Glutamatergic neuron (in vitro differentiated cells): ENCODE data around the gene SGF29. TPM values are rescaled to one million over a fixed set of nuclear protein-coding genes. Genes with fewer than 3 reads are reported as not detected.
"Not testable (repeated sequence)": the region's sequence is repeated elsewhere in the genome, so short reads cannot be mapped to it uniquely, and the experiment has no call there.

ENCODE experiments used
- DNase-seq: peaks from one replicate; pipeline ENCODE4 v3.0.0; 2022
- H3K27ac Mint-ChIP-seq: one replicate; pipeline ENCODE4 v1.8.0; 2020; ENCODE audit warnings: mild to moderate bottlenecking, mixed read lengths, inconsistent platforms; ENCODE audit not compliant: unreplicated experiment
- H3K27me3 Mint-ChIP-seq: one replicate; pipeline ENCODE4 v1.8.0; 2020; ENCODE audit warnings: mild to moderate bottlenecking, moderate library complexity, mixed read lengths, inconsistent platforms; ENCODE audit not compliant: unreplicated experiment
- H3K36me3 Mint-ChIP-seq: one replicate; pipeline ENCODE4 v1.8.0; 2020; ENCODE audit warnings: mild to moderate bottlenecking, mixed read lengths, inconsistent platforms; ENCODE audit not compliant: unreplicated experiment
- H3K4me1 Mint-ChIP-seq: one replicate; pipeline ENCODE4 v1.8.0; 2020; ENCODE audit warnings: mild to moderate bottlenecking, low read depth, mixed read lengths, inconsistent platforms; ENCODE audit not compliant: unreplicated experiment
- H3K4me3 Mint-ChIP-seq: one replicate; pipeline ENCODE4 v1.8.0; 2020; ENCODE audit warnings: mild to moderate bottlenecking, mixed read lengths, inconsistent platforms; ENCODE audit not compliant: unreplicated experiment
- H3K9me3 Mint-ChIP-seq: one replicate; pipeline ENCODE4 v1.8.0; 2020; ENCODE audit warnings: mild to moderate bottlenecking, moderate library complexity, mixed read lengths, inconsistent platforms; ENCODE audit not compliant: unreplicated experiment
- total RNA-seq: library from RNA; stranded (reverse); fragmentation: NEBNext Ultra II Directional; extraction: Animal tissue kit (Norgen Biotek cat#: 25700); gene quantifications from one replicate; pipeline ENCODE4 v1.2.1, GENCODE V29; 2021; ENCODE audit not compliant: unreplicated experiment
- TF ChIP-seq, protein P1 (sequence below): fragments of 200-600 bp; sonication (generic); IDR thresholded peaks from one replicate; pipeline ENCODE4 v1.5.0; 2021; ENCODE audit not compliant: partially characterized antibody, unreplicated experiment

The SGF29 gene
- total RNA-seq, 1 donor from 2014 or later, result 29.2 TPM

DNA sequence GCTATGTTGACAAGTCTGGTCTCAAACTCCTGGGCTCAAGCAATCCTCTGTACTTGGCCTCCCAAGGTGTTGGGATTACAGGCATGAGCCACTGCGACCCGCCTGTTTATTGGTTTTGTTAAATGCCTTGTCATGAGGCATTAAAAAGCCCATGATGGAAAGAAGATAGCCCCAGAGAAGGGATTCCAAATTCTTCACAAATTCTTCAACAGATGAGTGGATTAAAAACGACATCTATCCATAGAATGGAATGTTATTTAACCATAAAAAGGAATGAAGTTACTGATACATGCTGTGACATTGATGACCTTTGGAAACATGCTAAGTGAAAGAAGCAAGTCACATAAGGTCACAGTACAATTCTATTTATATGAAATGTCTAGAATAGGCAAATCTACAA lies 4.7 kb downstream of the SGF29 start:
- no peak overlapping the region for H3K27ac Mint-ChIP-seq
- H3K4me3 Mint-ChIP-seq, result no peak overlapping the region
- DNase-seq, result no peak
- TF ChIP-seq, protein P1, sequence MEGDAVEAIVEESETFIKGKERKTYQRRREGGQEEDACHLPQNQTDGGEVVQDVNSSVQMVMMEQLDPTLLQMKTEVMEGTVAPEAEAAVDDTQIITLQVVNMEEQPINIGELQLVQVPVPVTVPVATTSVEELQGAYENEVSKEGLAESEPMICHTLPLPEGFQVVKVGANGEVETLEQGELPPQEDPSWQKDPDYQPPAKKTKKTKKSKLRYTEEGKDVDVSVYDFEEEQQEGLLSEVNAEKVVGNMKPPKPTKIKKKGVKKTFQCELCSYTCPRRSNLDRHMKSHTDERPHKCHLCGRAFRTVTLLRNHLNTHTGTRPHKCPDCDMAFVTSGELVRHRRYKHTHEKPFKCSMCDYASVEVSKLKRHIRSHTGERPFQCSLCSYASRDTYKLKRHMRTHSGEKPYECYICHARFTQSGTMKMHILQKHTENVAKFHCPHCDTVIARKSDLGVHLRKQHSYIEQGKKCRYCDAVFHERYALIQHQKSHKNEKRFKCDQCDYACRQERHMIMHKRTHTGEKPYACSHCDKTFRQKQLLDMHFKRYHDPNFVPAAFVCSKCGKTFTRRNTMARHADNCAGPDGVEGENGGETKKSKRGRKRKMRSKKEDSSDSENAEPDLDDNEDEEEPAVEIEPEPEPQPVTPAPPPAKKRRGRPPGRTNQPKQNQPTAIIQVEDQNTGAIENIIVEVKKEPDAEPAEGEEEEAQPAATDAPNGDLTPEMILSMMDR, result no peak
- peaks cover 5% of the 10 kb centered on the region for H3K36me3 Mint-ChIP-seq
- H3K4me1 Mint-ChIP-seq, result no peaks in the 10 kb centered on the region
- no peaks in the 10 kb centered on the region for H3K9me3 Mint-ChIP-seq
- H3K27me3 Mint-ChIP-seq, result peaks cover 3% of the 10 kb centered on the region

DNA sequence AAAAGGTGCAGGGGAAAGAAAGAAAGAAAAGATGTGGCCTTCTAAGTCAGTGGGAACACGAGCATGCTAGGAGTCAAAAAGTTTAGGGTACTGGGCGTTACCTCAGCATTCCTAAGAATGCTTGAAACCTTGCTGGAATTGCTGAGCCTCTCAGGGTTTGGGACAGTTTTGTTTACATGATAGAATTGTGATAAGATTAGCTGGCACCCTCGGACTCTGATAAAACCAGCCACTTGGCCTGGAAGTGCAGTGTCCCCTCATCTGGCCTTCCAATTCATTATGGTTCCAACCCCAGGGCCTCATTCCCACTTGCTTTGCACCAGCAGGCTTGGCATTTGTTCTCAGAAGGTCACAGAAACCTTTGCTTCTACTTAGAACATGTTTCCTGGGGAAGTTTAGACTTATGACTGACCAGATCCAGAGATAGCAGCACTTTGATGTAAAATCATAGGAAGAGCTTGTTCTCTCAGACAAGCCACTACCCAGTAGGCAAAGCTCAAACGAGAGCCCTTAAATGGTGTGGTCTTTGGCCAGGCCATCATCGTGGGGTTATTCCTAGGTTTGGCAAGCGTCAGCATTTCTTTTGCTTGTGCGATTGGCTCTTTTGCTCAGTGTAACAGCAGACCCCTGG lies 8.0 kb downstream of the SGF29 start:
- Mint-ChIP-seq H3K4me3 (no peak overlapping the region), H3K4me1 (no peaks in the 10 kb centered on the region), H3K9me3 (peaks cover 1% of the 10 kb centered on the region), H3K27me3 (peaks cover 3% of the 10 kb centered on the region), H3K27ac (no peak overlapping the region), H3K36me3 (peaks cover 9% of the 10 kb centered on the region)
- DNase-seq, result no peak
- TF ChIP-seq, protein P1, result no peak

DNA sequence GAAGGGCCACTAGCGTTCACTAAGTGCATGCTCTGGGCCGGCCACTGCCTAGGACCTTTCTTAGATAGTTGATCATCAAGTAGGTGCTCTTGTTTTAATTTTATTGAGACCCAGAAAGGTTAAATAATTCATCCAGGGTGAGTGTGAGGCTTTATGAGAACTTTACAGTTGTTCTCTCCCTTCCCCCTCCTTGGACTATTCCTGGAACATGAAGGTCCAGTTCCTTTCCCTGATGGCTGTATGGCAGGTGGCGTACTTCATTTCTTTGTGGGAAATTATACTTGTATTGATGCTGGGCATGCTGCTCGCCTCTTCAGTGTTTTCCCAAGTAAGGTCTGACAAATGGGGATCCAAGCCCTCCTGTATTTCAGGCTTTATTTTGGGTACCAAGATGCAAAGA lies 8.5 kb downstream of the SGF29 start:
- TF ChIP-seq, protein P1, result no peak
- Mint-ChIP-seq H3K4me3 (no peak overlapping the region), H3K9me3 (peaks cover 1% of the 10 kb centered on the region), H3K4me1 (no peaks in the 10 kb centered on the region), H3K27ac (no peak overlapping the region), H3K36me3 (peaks cover 11% of the 10 kb centered on the region), H3K27me3 (peaks cover 3% of the 10 kb centered on the region)
- no peak for DNase-seq

DNA sequence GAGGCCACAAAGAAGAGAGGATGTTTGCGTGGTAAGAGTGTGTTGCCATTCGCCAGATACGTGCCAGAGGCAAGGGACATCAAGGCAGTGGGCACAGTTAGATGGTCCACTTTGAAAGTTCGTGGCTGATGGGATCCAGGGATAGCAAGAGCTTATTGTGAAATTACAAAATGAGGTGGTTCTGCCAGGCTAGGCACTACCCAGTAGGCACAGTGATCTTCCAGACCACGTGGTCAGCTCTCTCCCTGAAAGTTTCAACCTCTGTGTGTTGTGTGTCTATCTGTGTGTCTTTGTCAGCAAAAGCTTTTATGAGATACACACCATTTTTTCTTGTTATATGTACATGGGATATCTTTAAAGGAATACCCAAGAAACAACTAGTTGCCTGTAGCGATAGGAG lies 9.5 kb downstream of the SGF29 start:
- DNase-seq, result no peak
- Mint-ChIP-seq H3K36me3 (peaks cover 16% of the 10 kb centered on the region), H3K4me1 (no peaks in the 10 kb centered on the region), H3K4me3 (no peak overlapping the region), H3K9me3 (peaks cover 1% of the 10 kb centered on the region), H3K27me3 (peaks cover 3% of the 10 kb centered on the region), H3K27ac (no peak overlapping the region)
- TF ChIP-seq, protein P1, result no peak

DNA sequence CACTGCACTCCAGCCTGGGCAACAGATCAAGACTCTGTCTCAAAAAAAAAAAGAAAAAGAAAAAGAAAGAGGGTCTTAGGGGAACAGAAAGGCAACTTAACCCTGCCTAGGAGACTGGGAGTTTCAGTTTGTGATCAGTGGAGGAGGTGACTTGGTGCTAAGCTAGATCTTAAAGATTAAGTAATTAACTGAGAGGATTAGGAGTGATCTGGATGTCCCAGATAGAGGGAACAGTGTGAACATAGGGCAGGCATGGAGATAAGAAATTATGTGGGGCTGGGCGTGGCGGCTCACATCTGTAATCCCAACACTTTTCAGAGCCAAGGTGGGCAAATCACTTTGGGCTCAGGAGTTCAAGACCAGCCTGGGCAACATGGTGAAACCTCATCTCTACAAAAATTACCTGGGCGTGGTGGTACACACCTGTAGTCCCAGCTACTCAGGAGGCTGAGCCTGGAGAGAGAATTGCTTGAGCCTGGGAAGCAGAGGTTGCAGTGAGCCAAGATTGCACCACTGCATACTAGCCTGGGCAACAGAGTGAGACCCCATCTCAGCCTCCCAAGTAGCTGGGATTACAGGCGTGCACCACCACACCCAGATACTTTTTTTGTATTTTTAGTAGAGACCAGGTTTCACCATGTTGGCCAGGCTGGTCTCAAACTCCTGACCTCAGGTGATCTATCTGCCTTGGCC lies 12.7 kb downstream of the SGF29 start:
- H3K36me3 Mint-ChIP-seq, result peaks cover 11% of the 10 kb centered on the region
- H3K27ac Mint-ChIP-seq, H3K9me3 Mint-ChIP-seq, H3K4me3 Mint-ChIP-seq, DNase-seq, H3K4me1 Mint-ChIP-seq, H3K27me3 Mint-ChIP-seq: not testable (repeated sequence)
